Measurements from ENCODE around the gene CASTOR1.
A peak's percentile ranks its signal among the peaks of the same experiment; 100 is the strongest.
"Not testable (repeated sequence)": the region's sequence is repeated elsewhere in the genome, so short reads cannot be mapped to it uniquely, and the experiment has no call there.

The CASTOR1 gene

GRCh38 chr22:30289141-30289979 is at the start of gene CASTOR1:
Gene CASTOR1, minus strand, starts transcription at chr22:30289505. Its CDS starts 8 bp downstream, at chr22:30289497.
- peaks cover 14% of the 10 kb centered on the region for H3K4me1 ChIP-seq (ENCODE audit: insufficient read depth, low read length)
- peak within 1 kb of the TSS; percentile 54; the same call in 1 of the 2 replicates for H3K9ac ChIP-seq (ENCODE audit: low read depth, low read length)
- H3K36me3 ChIP-seq (ENCODE audit: insufficient read depth, low read length): no peaks in the 10 kb centered on the region
- no peaks in the 10 kb centered on the region for H3K9me3 ChIP-seq (ENCODE audit: control insufficient read depth, insufficient read depth, low read length)

- Histone ChIP-seq H3K36me3 (ENCODE audit: insufficient read depth, low read length) (peaks cover 31% of the 10 kb centered on the region), H3K9me3 (ENCODE audit: control insufficient read depth, insufficient read depth, low read length) (no peaks in the 10 kb centered on the region), H3K9ac (ENCODE audit: low read depth, low read length) (no peak overlapping the region), H3K4me1 (ENCODE audit: insufficient read depth, low read length) (no peaks in the 10 kb centered on the region)
Observed at GRCh38 chr22:30338802-30339201, 49.5 kb upstream of the CASTOR1 start.

GRCh38 chr22:30338341-30338740 is 49.0 kb upstream of the CASTOR1 start:
- peaks cover 31% of the 10 kb centered on the region for H3K36me3 ChIP-seq (ENCODE audit: insufficient read depth, low read length)
- H3K4me1 ChIP-seq (ENCODE audit: insufficient read depth, low read length): not testable (repeated sequence)

GRCh38 chr22:30337461-30337778 is 48.1 kb upstream of the CASTOR1 start:
- H3K9ac ChIP-seq (ENCODE audit: low read depth, low read length): no peak overlapping the region
- H3K4me1 ChIP-seq (ENCODE audit: insufficient read depth, low read length): no peaks in the 10 kb centered on the region
- peaks cover 32% of the 10 kb centered on the region for H3K36me3 ChIP-seq (ENCODE audit: insufficient read depth, low read length)
- H3K9me3 ChIP-seq (ENCODE audit: control insufficient read depth, insufficient read depth, low read length): no peaks in the 10 kb centered on the region

More at GRCh38 chr22:30338341-30338740, 49.0 kb upstream of the CASTOR1 start:
- H3K9ac ChIP-seq (ENCODE audit: low read depth, low read length); H3K9me3 ChIP-seq (ENCODE audit: control insufficient read depth, insufficient read depth, low read length): not testable (repeated sequence)

- Histone ChIP-seq H3K9me3 (ENCODE audit: control insufficient read depth, insufficient read depth, low read length) (no peaks in the 10 kb centered on the region), H3K36me3 (ENCODE audit: insufficient read depth, low read length) (peaks cover 29% of the 10 kb centered on the region), H3K4me1 (ENCODE audit: insufficient read depth, low read length) (no peaks in the 10 kb centered on the region), H3K9ac (ENCODE audit: low read depth, low read length) (no peak overlapping the region)
Observed at GRCh38 chr22:30336752-30337460, 47.6 kb upstream of the CASTOR1 start.

GRCh38 chr22:30335236-30335635 is 45.9 kb upstream of the CASTOR1 start:
- no peaks in the 10 kb centered on the region for H3K4me1 ChIP-seq (ENCODE audit: insufficient read depth, low read length)
- H3K9ac ChIP-seq (ENCODE audit: low read depth, low read length): no peak overlapping the region
- H3K36me3 ChIP-seq (ENCODE audit: insufficient read depth, low read length): peaks cover 28% of the 10 kb centered on the region
- H3K9me3 ChIP-seq (ENCODE audit: control insufficient read depth, insufficient read depth, low read length): no peaks in the 10 kb centered on the region

GRCh38 chr22:30334646-30335045 is 45.3 kb upstream of the CASTOR1 start:
- Histone ChIP-seq H3K9ac (ENCODE audit: low read depth, low read length) (no peak overlapping the region), H3K36me3 (ENCODE audit: insufficient read depth, low read length) (peaks cover 24% of the 10 kb centered on the region), H3K9me3 (ENCODE audit: control insufficient read depth, insufficient read depth, low read length) (no peaks in the 10 kb centered on the region), H3K4me1 (ENCODE audit: insufficient read depth, low read length) (no peaks in the 10 kb centered on the region)

GRCh38 chr22:30333707-30334087 is 44.4 kb upstream of the CASTOR1 start:
- Histone ChIP-seq H3K36me3 (ENCODE audit: insufficient read depth, low read length) (peaks cover 23% of the 10 kb centered on the region), H3K9ac (ENCODE audit: low read depth, low read length) (no peak overlapping the region), H3K9me3 (ENCODE audit: control insufficient read depth, insufficient read depth, low read length) (no peaks in the 10 kb centered on the region), H3K4me1 (ENCODE audit: insufficient read depth, low read length) (no peaks in the 10 kb centered on the region)

- Histone ChIP-seq H3K4me1 (ENCODE audit: insufficient read depth, low read length) (peaks cover under 1% of the 10 kb centered on the region; the same call in 1 of the 2 replicates), H3K9ac (ENCODE audit: low read depth, low read length) (no peak overlapping the region), H3K36me3 (ENCODE audit: insufficient read depth, low read length) (peaks cover 23% of the 10 kb centered on the region), H3K9me3 (ENCODE audit: control insufficient read depth, insufficient read depth, low read length) (no peaks in the 10 kb centered on the region)
Observed at GRCh38 chr22:30332994-30333706, 43.8 kb upstream of the CASTOR1 start.

- Histone ChIP-seq H3K9ac (ENCODE audit: low read depth, low read length) (no peak overlapping the region), H3K4me1 (ENCODE audit: insufficient read depth, low read length) (peaks cover 6% of the 10 kb centered on the region), H3K36me3 (ENCODE audit: insufficient read depth, low read length) (peaks cover 23% of the 10 kb centered on the region), H3K9me3 (ENCODE audit: control insufficient read depth, insufficient read depth, low read length) (no peaks in the 10 kb centered on the region)
Observed at GRCh38 chr22:30332551-30332950, 43.2 kb upstream of the CASTOR1 start.

GRCh38 chr22:30328466-30329049 is 39.3 kb upstream of the CASTOR1 start:
- Histone ChIP-seq H3K36me3 (ENCODE audit: insufficient read depth, low read length) (peaks cover 11% of the 10 kb centered on the region), H3K4me1 (ENCODE audit: insufficient read depth, low read length) (peaks cover 20% of the 10 kb centered on the region), H3K9me3 (ENCODE audit: control insufficient read depth, insufficient read depth, low read length) (no peaks in the 10 kb centered on the region), H3K9ac (ENCODE audit: low read depth, low read length) (no peak overlapping the region)

GRCh38 chr22:30327864-30328345 is 38.6 kb upstream of the CASTOR1 start:
- Histone ChIP-seq H3K36me3 (ENCODE audit: insufficient read depth, low read length) (peaks cover 4% of the 10 kb centered on the region; the same call in 1 of the 2 replicates), H3K9me3 (ENCODE audit: control insufficient read depth, insufficient read depth, low read length) (no peaks in the 10 kb centered on the region), H3K4me1 (ENCODE audit: insufficient read depth, low read length) (peaks cover 20% of the 10 kb centered on the region), H3K9ac (ENCODE audit: low read depth, low read length) (no peak overlapping the region)

GRCh38 chr22:30326706-30327362 is 37.5 kb upstream of the CASTOR1 start, which contains the start of gene TBC1D10A:
Gene TBC1D10A, minus strand, starts transcription at chr22:30326941. Its CDS starts 60 bp downstream, at chr22:30326881.
- Histone ChIP-seq H3K9ac (ENCODE audit: low read depth, low read length) (peak within 1 kb of the TSS; percentile 80), H3K9me3 (ENCODE audit: control insufficient read depth, insufficient read depth, low read length) (no peaks in the 10 kb centered on the region), H3K4me1 (ENCODE audit: insufficient read depth, low read length) (peaks cover 20% of the 10 kb centered on the region), H3K36me3 (ENCODE audit: insufficient read depth, low read length) (peaks cover 4% of the 10 kb centered on the region; the same call in 1 of the 2 replicates)
